ENCODE measurements around the gene CARS1.

DNA sequence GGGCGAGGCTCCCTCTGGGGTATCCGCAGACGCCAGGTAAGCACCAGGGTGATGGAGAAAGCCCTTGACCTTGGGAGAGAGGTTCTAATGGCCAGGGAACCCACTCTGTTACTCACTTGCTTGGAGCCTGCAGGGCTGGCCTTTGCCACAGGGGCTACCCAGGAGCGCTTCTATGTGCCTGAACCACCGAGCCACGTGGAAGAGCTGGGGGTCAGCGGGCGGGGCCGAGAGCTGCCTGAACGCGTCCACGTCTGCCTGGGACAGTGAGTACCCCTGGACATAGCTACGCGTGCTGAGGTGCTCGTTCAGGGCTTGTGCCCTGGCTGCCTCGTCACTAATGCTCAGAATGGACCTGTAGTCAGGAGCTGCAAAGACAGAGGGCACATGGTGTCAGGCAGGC is 9.6 kb downstream of the CARS1 start:
- TF ChIP-seq, protein P1, sequence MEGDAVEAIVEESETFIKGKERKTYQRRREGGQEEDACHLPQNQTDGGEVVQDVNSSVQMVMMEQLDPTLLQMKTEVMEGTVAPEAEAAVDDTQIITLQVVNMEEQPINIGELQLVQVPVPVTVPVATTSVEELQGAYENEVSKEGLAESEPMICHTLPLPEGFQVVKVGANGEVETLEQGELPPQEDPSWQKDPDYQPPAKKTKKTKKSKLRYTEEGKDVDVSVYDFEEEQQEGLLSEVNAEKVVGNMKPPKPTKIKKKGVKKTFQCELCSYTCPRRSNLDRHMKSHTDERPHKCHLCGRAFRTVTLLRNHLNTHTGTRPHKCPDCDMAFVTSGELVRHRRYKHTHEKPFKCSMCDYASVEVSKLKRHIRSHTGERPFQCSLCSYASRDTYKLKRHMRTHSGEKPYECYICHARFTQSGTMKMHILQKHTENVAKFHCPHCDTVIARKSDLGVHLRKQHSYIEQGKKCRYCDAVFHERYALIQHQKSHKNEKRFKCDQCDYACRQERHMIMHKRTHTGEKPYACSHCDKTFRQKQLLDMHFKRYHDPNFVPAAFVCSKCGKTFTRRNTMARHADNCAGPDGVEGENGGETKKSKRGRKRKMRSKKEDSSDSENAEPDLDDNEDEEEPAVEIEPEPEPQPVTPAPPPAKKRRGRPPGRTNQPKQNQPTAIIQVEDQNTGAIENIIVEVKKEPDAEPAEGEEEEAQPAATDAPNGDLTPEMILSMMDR (IDR thresholded peaks at IDR 0.05), result no peak
- no peak for TF ChIP-seq POLR2AphosphoS5 (IDR thresholded peaks at IDR 0.05; ENCODE audit: insufficient read depth in 1 of 2, low read depth in 1 of 2)
- no peak for TF ChIP-seq POLR2A (IDR thresholded peaks at IDR 0.05)

All from vagina (tissue), 2 donors.